Central memory CD8-positive, alpha-beta T cell (primary cell): ENCODE measurements around the gene DDIT4L.
"Not testable (repeated sequence)": the region's sequence is repeated elsewhere in the genome, so short reads cannot be mapped to it uniquely, and the experiment has no call there.

Experiments
- ATAC-seq: fragments of 150-1000 bp; cut with Tn5 transposase; replicated peaks from 2 replicates; pipeline ENCODE4 v1.10.0; 2022; ENCODE audit warnings: mild to moderate bottlenecking, moderate FRiP score, moderate number of reproducible peaks; ENCODE audit not compliant: poor library complexity, severe bottlenecking; ENCODE audit errors: extremely low read depth
- DNase-seq, 2 donors: peaks; one replicate each; pipeline ENCODE4 v3.0.0; 2021; ENCODE audit warnings: low spot score in 2 of 2
- H3K27ac Mint-ChIP-seq: one replicate; pipeline ENCODE4 v1.8.0; 2022; ENCODE audit warnings: low read depth, mild to moderate bottlenecking, moderate library complexity, mixed read lengths
- H3K27me3 Mint-ChIP-seq: one replicate; pipeline ENCODE4 v1.8.0; 2022; ENCODE audit warnings: mixed read lengths
- H3K36me3 Mint-ChIP-seq: one replicate; pipeline ENCODE4 v1.8.0; 2022; ENCODE audit warnings: mild to moderate bottlenecking, moderate library complexity, mixed read lengths; ENCODE audit not compliant: insufficient read depth
- H3K4me1 Mint-ChIP-seq: one replicate; pipeline ENCODE4 v1.8.0; 2022; ENCODE audit warnings: mixed read lengths
- H3K4me3 Mint-ChIP-seq: one replicate; pipeline ENCODE4 v1.8.0; 2022; ENCODE audit warnings: mild to moderate bottlenecking, moderate library complexity, mixed read lengths
- H3K9me3 Mint-ChIP-seq: one replicate; pipeline ENCODE4 v1.8.0; 2022; ENCODE audit warnings: mixed read lengths

DDIT4L gene

GRCh38 chr4:100149190-100149589 is 41.1 kb downstream of the DDIT4L start:
- Mint-ChIP-seq H3K36me3 (no peaks in the 10 kb centered on the region), H3K27me3 (no peaks in the 10 kb centered on the region), H3K4me3 (no peak overlapping the region), H3K9me3 (no peaks in the 10 kb centered on the region), H3K27ac (no peak overlapping the region), H3K4me1 (peaks cover 6% of the 10 kb centered on the region)
- no peak for ATAC-seq
- DNase-seq = no peak

DNA sequence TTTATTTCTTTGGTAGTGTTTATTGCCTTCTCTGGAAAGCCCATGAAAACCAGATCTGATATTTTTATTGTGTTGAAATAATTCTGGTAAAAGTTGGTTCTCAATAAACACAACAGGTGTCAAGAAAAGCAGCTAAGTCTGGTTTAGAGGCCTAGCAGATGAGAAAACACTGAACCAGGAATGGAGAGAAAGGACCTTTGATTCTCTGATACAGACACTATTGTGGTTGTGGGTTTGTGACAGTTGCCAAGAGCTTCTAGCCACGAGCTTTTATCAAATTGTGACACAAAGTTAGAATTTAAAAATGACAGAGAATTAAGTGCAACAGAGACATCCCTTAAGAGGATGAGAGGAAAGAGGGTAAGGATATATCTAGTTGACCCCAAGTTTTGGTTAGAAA is 42.6 kb downstream of the DDIT4L start:
- H3K4me1 Mint-ChIP-seq = peaks cover 6% of the 10 kb centered on the region
- no peak overlapping the region for H3K27ac Mint-ChIP-seq
- H3K4me3 Mint-ChIP-seq = no peak overlapping the region
- H3K27me3 Mint-ChIP-seq = no peaks in the 10 kb centered on the region
- H3K36me3 Mint-ChIP-seq = no peaks in the 10 kb centered on the region
- DNase-seq (no peak), ATAC-seq (no peak)
- no peaks in the 10 kb centered on the region for H3K9me3 Mint-ChIP-seq

DNA sequence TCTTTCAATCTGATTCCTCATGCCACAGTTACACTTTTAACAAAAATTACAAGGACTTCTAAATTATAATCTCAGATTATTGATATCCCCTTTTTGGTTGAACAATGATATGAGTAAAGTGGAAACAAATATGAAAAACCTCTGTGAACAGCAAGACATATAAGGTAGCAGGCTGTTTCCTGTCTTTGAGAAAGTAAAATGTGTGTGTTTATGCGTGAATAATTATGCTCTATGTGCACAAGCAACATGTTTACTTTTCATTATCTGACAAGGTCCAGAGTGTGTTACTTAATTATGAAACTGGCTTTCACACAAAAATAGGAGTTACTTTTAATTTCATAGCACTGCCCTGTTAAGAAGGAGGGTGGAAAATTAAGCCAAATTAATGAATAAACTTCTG is 43.1 kb downstream of the DDIT4L start:
- Mint-ChIP-seq H3K27me3 (no peaks in the 10 kb centered on the region), H3K36me3 (no peaks in the 10 kb centered on the region), H3K4me1 (peaks cover 6% of the 10 kb centered on the region), H3K9me3 (no peaks in the 10 kb centered on the region), H3K27ac (no peak overlapping the region), H3K4me3 (no peak overlapping the region)
- DNase-seq (no peak), ATAC-seq (no peak)

- Mint-ChIP-seq H3K36me3 (no peaks in the 10 kb centered on the region), H3K4me1 (peaks cover 6% of the 10 kb centered on the region), H3K27me3 (no peaks in the 10 kb centered on the region), H3K27ac (no peak overlapping the region), H3K9me3 (no peaks in the 10 kb centered on the region), H3K4me3 (no peak overlapping the region)
- no peak for ATAC-seq
- no peak for DNase-seq
Observed at GRCh38 chr4:100146756-100147155, 43.5 kb downstream of the DDIT4L start.

DNA sequence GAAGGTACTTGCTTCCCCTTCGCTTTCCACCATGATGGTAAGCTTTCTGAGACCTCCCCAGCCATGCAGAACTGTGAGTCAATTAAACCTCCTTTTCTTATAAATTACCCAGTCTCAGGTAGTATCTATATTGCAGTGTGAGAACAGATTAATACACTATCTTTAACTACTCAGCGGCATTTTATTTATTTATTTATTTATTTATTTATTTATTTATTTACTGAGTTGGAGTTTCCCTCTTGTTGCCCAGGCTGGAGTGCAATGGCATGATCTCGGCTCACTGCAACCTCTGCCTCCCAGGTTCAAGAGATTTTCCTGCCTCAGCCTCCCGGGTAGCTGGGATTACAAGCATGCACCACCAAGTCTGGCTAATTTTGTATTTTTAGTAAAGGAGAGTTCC is 52.9 kb downstream of the DDIT4L start:
- not testable (repeated sequence) for H3K4me1 Mint-ChIP-seq, H3K9me3 Mint-ChIP-seq, H3K27ac Mint-ChIP-seq, H3K4me3 Mint-ChIP-seq, ATAC-seq, H3K36me3 Mint-ChIP-seq, DNase-seq, H3K27me3 Mint-ChIP-seq
